ENCODE measurements around the gene CCNB1IP1. TPM values are rescaled to one million over a fixed set of nuclear protein-coding genes. Genes with fewer than 3 reads are reported as not detected.
"Not testable (repeated sequence)": the region's sequence is repeated elsewhere in the genome, so short reads cannot be mapped to it uniquely, and the experiment has no call there.

CCNB1IP1 gene
- total and polyA plus RNA-seq, 2 donors: 63.5 to 81.9 TPM

GRCh38 chr14:20317720-20318119, 15.4 kb downstream of the CCNB1IP1 start:
- Histone ChIP-seq H3K27ac (ENCODE audit: low read depth) (no peak overlapping the region), H3K4me3 (ENCODE audit: low read depth, low read length) (no peak overlapping the region), H3K4me1 (ENCODE audit: insufficient read depth) (no peaks in the 10 kb centered on the region), H3K36me3 (ENCODE audit: insufficient read depth) (peaks cover 8% of the 10 kb centered on the region)
- DNase-seq (ENCODE audit: extremely low spot score): no peak
- WGBS: 97% methylated on average over 16 of the region's 16 CpGs

- H3K36me3 ChIP-seq (ENCODE audit: insufficient read depth): peaks cover 7% of the 10 kb centered on the region
Observed at GRCh38 chr14:20314026-20314425, 19.1 kb downstream of the CCNB1IP1 start.

GRCh38 chr14:20306079-20306423, 27.0 kb downstream of the CCNB1IP1 start:
- 96% methylated on average over 1 of the region's 1 CpG for WGBS
- H3K36me3 ChIP-seq (ENCODE audit: insufficient read depth): no peaks in the 10 kb centered on the region
- DNase-seq (ENCODE audit: extremely low spot score): no peak
- no peak overlapping the region for H3K4me3 ChIP-seq (ENCODE audit: low read depth, low read length)
- H3K4me1 ChIP-seq (ENCODE audit: insufficient read depth): peaks cover 2% of the 10 kb centered on the region
- H3K27ac ChIP-seq (ENCODE audit: low read depth): no peak overlapping the region

More at GRCh38 chr14:20314026-20314425, 19.1 kb downstream of the CCNB1IP1 start:
- no peak for DNase-seq (ENCODE audit: extremely low spot score)
- no peak overlapping the region for H3K4me3 ChIP-seq (ENCODE audit: low read depth, low read length)
- H3K4me1 ChIP-seq (ENCODE audit: insufficient read depth): no peaks in the 10 kb centered on the region
- H3K27ac ChIP-seq (ENCODE audit: low read depth): no peak overlapping the region
- 94% methylated on average over 2 of the region's 2 CpGs for WGBS

DNA sequence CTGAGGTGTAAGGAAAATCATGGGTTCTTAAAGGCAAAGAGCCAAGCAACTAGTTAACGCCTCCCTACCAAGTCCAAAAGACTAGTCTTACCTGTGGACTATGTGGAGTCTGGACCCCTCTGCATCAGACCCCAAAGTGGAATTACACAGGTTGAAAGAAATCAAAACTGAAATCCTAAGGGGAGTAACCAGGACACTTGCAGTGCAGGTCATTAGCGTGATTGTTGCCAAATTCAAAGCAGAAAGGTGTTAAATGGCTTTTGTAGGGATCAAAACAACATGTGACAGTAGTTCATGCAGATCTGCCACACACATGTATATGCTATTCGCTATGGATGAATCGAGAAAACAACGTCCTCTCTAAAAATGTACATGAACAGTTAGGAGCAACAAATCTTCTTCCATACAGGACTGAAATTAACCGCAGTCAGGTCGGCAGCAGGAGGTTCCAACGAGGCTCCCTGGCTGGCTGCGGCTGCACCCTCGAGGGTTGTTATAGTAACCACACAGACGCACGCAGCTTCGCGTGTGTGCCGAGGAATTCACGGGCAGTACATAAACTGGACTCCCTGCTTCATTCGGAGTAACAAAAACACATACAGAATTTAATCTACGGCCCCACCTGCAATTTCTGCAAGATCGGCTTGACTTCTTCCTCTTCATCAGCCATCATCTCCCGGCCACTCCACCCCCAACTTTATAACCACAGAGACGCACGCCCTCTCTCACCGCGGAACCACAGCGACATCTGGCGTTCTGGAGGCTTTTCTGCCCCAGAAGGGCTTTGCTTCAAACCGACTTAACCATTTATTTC, 27.6 kb downstream of the CCNB1IP1 start, which contains the start of gene TTC5:
TTC5 (minus strand) TSS at position 687 of the 814 bp plus-strand sequence; CDS start at position 673, 14 bp downstream.
- under 1% methylated on average over 27 of the region's 27 CpGs for WGBS
- no peak within 1 kb of the TSS for H3K27ac ChIP-seq (ENCODE audit: low read depth)
- DNase-seq (ENCODE audit: extremely low spot score): peak; percentile 87
- H3K4me3 ChIP-seq (ENCODE audit: low read depth, low read length): peak within 1 kb of the TSS; percentile 81
- peaks cover 2% of the 10 kb centered on the region for H3K4me1 ChIP-seq (ENCODE audit: insufficient read depth)
- H3K36me3 ChIP-seq (ENCODE audit: insufficient read depth): no peaks in the 10 kb centered on the region

- no peaks in the 10 kb centered on the region for H3K36me3 ChIP-seq (ENCODE audit: insufficient read depth)
- WGBS: 94% methylated on average over 1 of the region's 1 CpG
- H3K4me3 ChIP-seq (ENCODE audit: low read depth, low read length): no peak overlapping the region
- no peak overlapping the region for H3K27ac ChIP-seq (ENCODE audit: low read depth)
- DNase-seq (ENCODE audit: extremely low spot score): no peak
- peaks cover 2% of the 10 kb centered on the region for H3K4me1 ChIP-seq (ENCODE audit: insufficient read depth)
Observed at GRCh38 chr14:20302042-20302755, 30.9 kb downstream of the CCNB1IP1 start.

DNA sequence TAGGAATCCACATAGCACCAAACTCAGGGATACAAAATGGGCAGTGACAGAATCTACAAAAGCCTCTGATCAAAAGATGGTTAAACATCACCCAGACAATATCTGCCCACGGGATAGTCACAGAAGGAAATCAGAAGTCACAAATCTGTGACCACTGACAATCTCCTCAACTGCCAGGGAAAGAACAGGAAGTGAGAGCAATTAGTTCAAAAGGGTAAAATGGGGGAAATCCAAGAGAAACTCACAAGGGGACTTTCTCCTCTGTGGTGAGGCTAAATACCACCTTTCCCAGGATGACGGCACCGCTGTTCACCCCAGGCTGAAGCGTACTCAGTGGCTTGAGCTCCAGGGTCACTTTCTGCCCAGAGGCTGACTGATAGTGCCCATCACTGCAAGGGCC, 38.0 kb downstream of the CCNB1IP1 start:
- DNase-seq (ENCODE audit: extremely low spot score): no peak
- H3K27ac ChIP-seq (ENCODE audit: low read depth): no peak overlapping the region
- no peaks in the 10 kb centered on the region for H3K4me1 ChIP-seq (ENCODE audit: insufficient read depth)
- WGBS: 84% methylated on average over 4 of the region's 4 CpGs
- H3K4me3 ChIP-seq (ENCODE audit: low read depth, low read length): no peak overlapping the region
- H3K36me3 ChIP-seq (ENCODE audit: insufficient read depth): peaks cover 9% of the 10 kb centered on the region

- no peak for DNase-seq (ENCODE audit: extremely low spot score)
- WGBS: 95% methylated on average over 2 of the region's 2 CpGs
- H3K4me1 ChIP-seq (ENCODE audit: insufficient read depth): no peaks in the 10 kb centered on the region
- H3K27ac ChIP-seq (ENCODE audit: low read depth): no peak overlapping the region
- H3K4me3 ChIP-seq (ENCODE audit: low read depth, low read length): no peak overlapping the region
- peaks cover 12% of the 10 kb centered on the region for H3K36me3 ChIP-seq (ENCODE audit: insufficient read depth)
Observed at GRCh38 chr14:20294636-20295035, 38.4 kb downstream of the CCNB1IP1 start.

- 100% methylated on average over 1 of the region's 1 CpG for WGBS
- DNase-seq (ENCODE audit: extremely low spot score); H3K27ac ChIP-seq (ENCODE audit: low read depth); H3K36me3 ChIP-seq (ENCODE audit: insufficient read depth); H3K4me3 ChIP-seq (ENCODE audit: low read depth, low read length); H3K4me1 ChIP-seq (ENCODE audit: insufficient read depth): not testable (repeated sequence)
Observed at GRCh38 chr14:20281998-20282397, 51.1 kb downstream of the CCNB1IP1 start.

DNA sequence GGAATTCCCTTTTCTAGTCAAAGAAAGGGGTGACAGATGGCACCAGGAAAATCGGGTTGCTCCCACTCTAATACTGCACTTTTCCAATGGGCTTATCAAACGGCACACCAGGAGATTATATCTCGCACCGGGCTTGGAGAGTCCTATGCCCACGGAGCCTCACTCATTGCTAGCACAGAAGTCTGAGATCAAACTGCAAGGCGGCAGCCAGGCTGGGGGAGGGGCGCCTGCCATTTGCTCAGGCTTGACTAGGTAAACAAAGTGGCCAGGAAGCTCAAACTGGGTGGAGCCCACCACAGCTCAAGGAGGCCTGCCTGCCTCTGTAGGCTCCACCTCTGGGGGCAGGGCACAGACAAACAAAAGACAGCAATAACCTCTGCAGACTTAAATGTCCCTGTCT, 52.8 kb downstream of the CCNB1IP1 start:
- not testable (repeated sequence) for H3K4me1 ChIP-seq (ENCODE audit: insufficient read depth); H3K4me3 ChIP-seq (ENCODE audit: low read depth, low read length); H3K36me3 ChIP-seq (ENCODE audit: insufficient read depth); H3K27ac ChIP-seq (ENCODE audit: low read depth); DNase-seq (ENCODE audit: extremely low spot score)
- 93% methylated on average over 7 of the region's 7 CpGs for WGBS

- no peak overlapping the region for H3K4me3 ChIP-seq (ENCODE audit: low read depth, low read length)
- no peak for DNase-seq (ENCODE audit: extremely low spot score)
- H3K4me1 ChIP-seq (ENCODE audit: insufficient read depth): no peaks in the 10 kb centered on the region
- 56% methylated on average over 1 of the region's 1 CpG for WGBS
- no peaks in the 10 kb centered on the region for H3K36me3 ChIP-seq (ENCODE audit: insufficient read depth)
- H3K27ac ChIP-seq (ENCODE audit: low read depth): no peak overlapping the region
Observed at GRCh38 chr14:20278414-20278813, 54.7 kb downstream of the CCNB1IP1 start.

- DNase-seq (ENCODE audit: extremely low spot score): no peak
Observed at GRCh38 chr14:20277409-20277808, 55.7 kb downstream of the CCNB1IP1 start.

GRCh38 chr14:20274062-20274461, 59.0 kb downstream of the CCNB1IP1 start:
- H3K4me1 ChIP-seq (ENCODE audit: insufficient read depth): no peaks in the 10 kb centered on the region
- H3K36me3 ChIP-seq (ENCODE audit: insufficient read depth): no peaks in the 10 kb centered on the region
- no peak overlapping the region for H3K27ac ChIP-seq (ENCODE audit: low read depth)
- H3K4me3 ChIP-seq (ENCODE audit: low read depth, low read length): no peak overlapping the region
- 99% methylated on average over 2 of the region's 2 CpGs for WGBS
- DNase-seq (ENCODE audit: extremely low spot score): no peak

More at GRCh38 chr14:20277409-20277808, 55.7 kb downstream of the CCNB1IP1 start:
- no peak overlapping the region for H3K27ac ChIP-seq (ENCODE audit: low read depth)
- no peak overlapping the region for H3K4me3 ChIP-seq (ENCODE audit: low read depth, low read length)
- WGBS: 98% methylated on average over 2 of the region's 2 CpGs
- H3K4me1 ChIP-seq (ENCODE audit: insufficient read depth): no peaks in the 10 kb centered on the region
- H3K36me3 ChIP-seq (ENCODE audit: insufficient read depth): no peaks in the 10 kb centered on the region

GRCh38 chr14:20264361-20264760, 68.7 kb downstream of the CCNB1IP1 start:
- not testable (repeated sequence) for H3K4me1 ChIP-seq (ENCODE audit: insufficient read depth); H3K36me3 ChIP-seq (ENCODE audit: insufficient read depth); H3K27ac ChIP-seq (ENCODE audit: low read depth); H3K4me3 ChIP-seq (ENCODE audit: low read depth, low read length); DNase-seq (ENCODE audit: extremely low spot score)
- WGBS: 92% methylated on average over 5 of the region's 5 CpGs

DNA sequence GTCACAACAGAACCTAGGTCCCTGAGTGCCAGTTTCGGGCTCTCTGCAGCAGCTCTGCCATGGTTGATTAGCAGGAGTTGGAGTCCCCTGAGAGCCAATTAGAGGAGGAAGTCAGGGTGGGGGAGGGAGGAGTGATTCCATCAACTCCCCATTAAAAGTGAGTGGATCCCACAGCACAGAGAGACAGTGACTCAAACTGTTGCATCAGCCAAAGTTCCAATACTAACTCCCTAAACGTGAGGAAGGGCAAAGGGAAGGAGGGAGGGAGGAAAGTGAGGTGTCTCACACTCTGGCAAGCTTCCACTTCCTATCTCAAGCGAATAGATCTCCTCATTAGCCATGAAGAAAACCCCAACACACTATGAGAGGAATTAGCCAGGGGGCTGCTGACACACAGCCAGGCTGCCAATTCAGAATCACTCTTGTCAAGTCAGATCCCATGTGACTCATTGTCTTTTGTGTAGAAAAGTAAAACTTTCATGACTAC, 70.4 kb downstream of the CCNB1IP1 start:
- DNase-seq (ENCODE audit: extremely low spot score): no peak
- H3K27ac ChIP-seq (ENCODE audit: low read depth): no peak overlapping the region
- 48% methylated on average over 3 of the region's 3 CpGs for WGBS
- H3K36me3 ChIP-seq (ENCODE audit: insufficient read depth): no peaks in the 10 kb centered on the region
- no peak overlapping the region for H3K4me3 ChIP-seq (ENCODE audit: low read depth, low read length)
- no peaks in the 10 kb centered on the region for H3K4me1 ChIP-seq (ENCODE audit: insufficient read depth)

All from urinary bladder (tissue), 4 donors.